ENCODE results near the gene ANAPC2.

The ANAPC2 gene

GRCh38 chr9:137146527-137146918 lies 41.8 kb downstream of the ANAPC2 start:
- TF ChIP-seq CTCF (IDR thresholded peaks at IDR 0.05) (no peak), ZFX (IDR thresholded peaks at IDR 0.05; ENCODE audit: borderline replicate concordance) (no peak)
- H3K27ac ChIP-seq: no peak overlapping the region

- H3K27ac ChIP-seq: no peak overlapping the region
- no peak for TF ChIP-seq CTCF (IDR thresholded peaks at IDR 0.05)
- no peak for TF ChIP-seq ZFX (IDR thresholded peaks at IDR 0.05; ENCODE audit: borderline replicate concordance)
Observed at GRCh38 chr9:137145731-137146526, 42.4 kb downstream of the ANAPC2 start.

GRCh38 chr9:137143459-137143858 lies 44.9 kb downstream of the ANAPC2 start:
- H3K27ac ChIP-seq: no peak overlapping the region
- TF ChIP-seq ZFX (IDR thresholded peaks at IDR 0.05; ENCODE audit: borderline replicate concordance): no peak
- no peak for TF ChIP-seq CTCF (IDR thresholded peaks at IDR 0.05)

GRCh38 chr9:137141976-137142936 lies 46.1 kb downstream of the ANAPC2 start:
- TF ChIP-seq ZFX (IDR thresholded peaks at IDR 0.05; ENCODE audit: borderline replicate concordance) (no peak), CTCF (IDR thresholded peaks at IDR 0.05) (no peak)
- H3K27ac ChIP-seq: no peak overlapping the region

GRCh38 chr9:137141050-137141810 lies 47.1 kb downstream of the ANAPC2 start:
- no peak for TF ChIP-seq CTCF (IDR thresholded peaks at IDR 0.05)
- no peak overlapping the region for H3K27ac ChIP-seq

- TF ChIP-seq ZFX (IDR thresholded peaks at IDR 0.05; ENCODE audit: borderline replicate concordance) (no peak), CTCF (IDR thresholded peaks at IDR 0.05) (no peak)
- no peak overlapping the region for H3K27ac ChIP-seq
Observed at GRCh38 chr9:137140151-137141012, 48.0 kb downstream of the ANAPC2 start.

Data from 22Rv1 (cell line).